Left renal cortex interstitium (tissue), 4 donors: ENCODE measurements around the gene PPP2R2C. TPM values are rescaled to one million over a fixed set of nuclear protein-coding genes. Genes with fewer than 3 reads are reported as not detected.

Source experiments
- DNase-seq, 4 donors: peaks; one replicate each; pipeline ENCODE4 v3.0.0-alpha.2; 2013; ENCODE audit warnings: low read depth in 4 of 4, low spot score in 2 of 4, missing footprints in 1 of 4
- polyA plus RNA-seq, 4 donors: library from polyadenylated mRNA; unstranded; fragments of 120-200 nt; gene quantifications; one replicate each; pipeline ENCODE4 v1.2.1, GENCODE V29; 2013; ENCODE audit not compliant: insufficient read length in 4 of 4

PPP2R2C gene
- polyA plus RNA-seq, 4 donors: 0.35 to 0.66 (median 0.53) TPM

DNA sequence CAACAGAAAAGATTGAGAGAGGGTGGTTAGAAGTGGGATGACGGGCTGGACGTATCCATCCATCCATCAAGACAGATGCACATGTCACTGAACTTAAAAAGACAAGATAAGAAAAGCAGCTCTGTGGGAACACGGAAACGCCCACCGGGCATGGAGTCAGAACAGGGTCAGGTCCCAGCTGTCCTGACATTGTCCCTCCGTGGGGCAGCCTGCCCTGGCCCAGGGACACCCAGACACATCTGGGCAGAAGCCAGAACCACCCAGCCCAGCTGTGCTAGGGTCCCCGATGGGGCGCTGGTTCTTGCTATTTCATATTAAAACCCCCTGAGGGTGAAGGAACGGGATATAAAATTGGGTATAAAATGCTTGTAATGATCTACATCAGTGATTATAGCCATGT is 88.5 kb downstream of the PPP2R2C start:
- DNase-seq: no peak

DNA sequence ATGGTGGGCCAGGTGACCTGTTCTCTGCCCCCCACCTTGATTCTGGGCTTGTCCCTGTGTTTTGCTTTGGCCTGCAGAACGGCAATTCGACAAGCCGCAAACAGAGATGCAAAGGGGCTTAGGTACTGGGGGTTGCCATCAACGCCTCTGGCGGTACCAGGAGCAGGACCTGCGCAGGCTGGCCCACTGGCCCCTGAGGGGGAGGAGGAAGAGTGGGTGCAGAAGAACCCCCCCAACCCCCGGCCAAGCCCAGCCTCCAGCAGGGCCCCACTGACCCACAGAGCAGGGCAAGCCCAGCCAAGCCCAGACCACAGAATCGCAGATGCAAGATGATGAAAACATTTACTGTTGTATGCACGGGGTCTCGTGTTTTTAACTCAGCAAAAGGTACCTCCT is 89.4 kb downstream of the PPP2R2C start:
- no peak for DNase-seq

DNA sequence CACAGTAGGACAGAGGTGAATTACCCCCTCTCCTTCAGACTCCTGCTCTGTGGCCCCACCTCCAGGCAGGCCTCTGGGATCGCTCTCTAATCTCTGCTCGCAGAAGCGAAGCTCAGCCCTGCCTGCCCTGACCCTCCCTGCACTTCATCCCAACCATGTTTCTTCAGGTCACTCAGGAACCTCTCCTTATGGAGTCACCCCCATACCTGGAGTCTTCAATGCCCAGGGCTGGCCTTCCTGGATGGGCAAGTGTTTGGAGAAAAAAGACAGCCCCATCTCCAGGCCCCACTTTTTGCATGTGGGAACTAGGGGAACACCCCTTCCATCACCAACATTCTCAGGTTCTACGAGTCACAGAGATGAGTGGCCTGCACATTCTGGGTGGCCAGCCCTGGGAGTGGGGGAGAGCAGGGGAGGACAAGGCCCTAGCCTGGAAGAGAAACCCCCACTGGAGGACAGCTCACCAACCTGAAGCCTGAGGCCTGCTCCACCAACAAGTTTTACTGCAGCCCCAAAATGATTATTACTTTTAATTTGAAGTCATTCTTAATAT is 90.8 kb downstream of the PPP2R2C start:
- no peak for DNase-seq

DNA sequence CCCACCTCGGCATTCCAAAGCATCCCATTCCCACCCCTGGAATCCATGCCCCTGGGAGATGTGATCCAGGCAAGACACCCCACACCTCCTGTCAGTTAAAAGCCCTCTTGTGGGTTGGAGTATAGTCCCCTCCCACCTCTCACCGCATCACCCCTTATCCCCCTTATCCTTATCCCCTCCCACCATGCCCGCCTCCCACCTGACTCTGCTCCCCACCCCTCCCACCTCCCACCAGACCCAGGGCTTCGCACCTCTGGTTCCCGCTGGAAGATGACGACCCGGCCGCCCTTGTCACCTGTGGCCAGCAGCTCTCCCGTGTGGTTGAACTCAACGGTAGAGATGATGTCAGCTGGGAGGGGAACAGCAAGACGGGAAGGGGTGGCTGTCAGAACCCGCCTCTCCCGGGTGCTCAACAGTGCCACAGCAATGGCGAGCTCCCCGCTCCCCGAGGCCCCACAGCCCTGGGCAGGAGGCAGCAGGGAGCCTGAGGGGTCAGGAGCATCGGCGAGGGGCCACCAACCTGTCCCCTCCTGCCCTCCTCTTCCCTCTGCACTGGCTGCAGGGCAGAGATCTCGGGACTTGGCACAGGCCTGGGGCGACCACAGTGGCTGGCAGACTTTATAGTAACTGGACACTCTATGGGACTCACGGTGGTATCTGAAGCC is 91.5 kb downstream of the PPP2R2C start:
- DNase-seq: no peak

DNA sequence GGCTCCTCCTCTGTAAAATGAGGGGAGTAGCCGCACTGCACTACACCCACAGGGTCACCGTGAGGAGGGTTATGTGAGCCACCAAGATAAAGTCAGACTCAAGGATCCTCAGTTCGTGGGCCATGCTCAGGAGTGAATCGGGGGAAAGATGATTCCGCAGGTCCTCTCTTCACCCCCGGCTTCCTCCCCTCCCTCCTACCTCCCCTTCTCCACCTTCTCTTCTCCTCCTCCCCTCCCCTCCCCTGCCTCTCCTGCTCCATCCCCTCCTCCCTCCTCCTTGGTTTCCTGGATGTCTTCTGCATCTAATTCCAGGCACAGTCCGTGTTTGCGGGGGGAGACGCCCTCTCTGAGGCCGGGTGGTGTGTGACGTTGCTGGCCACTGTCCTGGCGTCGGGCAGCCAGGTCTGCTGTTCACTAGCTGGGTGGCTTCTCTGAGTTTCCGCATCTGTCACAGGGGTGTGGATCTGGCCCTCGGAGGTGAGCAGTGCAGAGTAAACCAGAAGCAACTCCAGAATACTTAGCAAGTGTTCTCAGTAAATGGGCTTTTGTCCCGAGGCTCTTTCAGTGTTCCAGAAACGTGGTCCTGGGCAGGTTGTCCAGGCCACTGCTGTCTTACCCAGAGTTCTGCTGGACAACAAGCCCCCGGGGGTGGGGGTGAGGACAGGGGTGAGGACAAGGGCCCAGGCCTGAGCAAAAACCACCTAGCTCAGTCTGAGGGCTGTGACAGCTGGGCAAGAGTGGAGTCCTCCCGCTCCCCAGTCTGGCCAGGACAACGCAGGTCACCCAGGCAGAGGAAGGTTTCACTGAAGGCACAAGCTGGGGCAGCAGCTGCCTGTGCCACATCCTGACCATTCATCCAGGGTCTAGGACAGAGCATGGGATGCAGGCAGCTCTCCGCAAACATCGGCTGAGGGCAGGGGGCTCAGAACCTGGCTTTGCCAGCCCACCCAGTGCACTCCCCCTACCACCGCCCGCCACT is 92.4 kb downstream of the PPP2R2C start:
- DNase-seq: no peak

DNA sequence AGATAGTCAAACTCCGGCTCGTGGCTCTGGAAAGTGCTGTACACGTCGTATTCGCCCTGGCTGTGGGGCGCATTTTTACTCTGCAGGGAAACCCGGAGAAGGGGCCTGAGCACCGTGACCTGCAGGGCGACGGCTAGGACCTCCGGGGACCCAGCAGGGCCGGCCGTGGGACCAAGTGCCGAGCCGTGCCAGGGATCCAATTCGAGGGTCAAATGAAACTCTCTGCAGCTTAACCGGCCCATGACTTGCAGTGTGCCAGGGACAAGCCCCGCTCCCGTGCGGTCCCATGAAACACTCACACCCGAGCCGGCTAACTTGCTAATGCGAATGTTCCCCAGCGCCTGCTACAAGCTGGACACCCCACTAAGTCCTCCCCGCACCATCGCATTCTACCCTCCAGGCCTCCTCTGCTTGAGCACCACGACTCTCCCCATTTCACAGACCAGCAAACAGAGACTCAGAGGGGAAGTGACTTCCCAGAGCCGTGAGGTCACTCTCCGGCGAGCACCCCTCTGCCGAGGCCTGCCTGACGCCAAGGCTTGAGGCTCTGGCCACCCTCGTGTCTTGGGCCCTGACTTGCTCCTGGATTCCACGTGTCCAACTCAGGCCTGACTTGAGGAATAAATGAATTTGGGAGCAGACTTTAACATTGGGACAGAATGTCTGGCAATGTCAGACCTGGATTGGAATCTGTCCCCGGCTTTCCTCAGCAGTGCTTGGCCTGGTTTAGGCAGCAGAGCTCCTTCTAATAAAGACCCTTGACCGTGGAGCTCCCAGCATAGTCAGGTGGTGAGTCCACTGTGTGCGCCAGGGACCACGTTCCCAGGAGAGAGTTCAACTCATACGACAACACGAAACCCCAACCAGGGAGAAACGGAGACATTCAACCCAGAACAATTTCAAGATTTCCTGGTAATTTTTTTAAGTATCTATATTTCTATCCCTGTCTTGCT is 93.6 kb downstream of the PPP2R2C start:
- no peak for DNase-seq

DNA sequence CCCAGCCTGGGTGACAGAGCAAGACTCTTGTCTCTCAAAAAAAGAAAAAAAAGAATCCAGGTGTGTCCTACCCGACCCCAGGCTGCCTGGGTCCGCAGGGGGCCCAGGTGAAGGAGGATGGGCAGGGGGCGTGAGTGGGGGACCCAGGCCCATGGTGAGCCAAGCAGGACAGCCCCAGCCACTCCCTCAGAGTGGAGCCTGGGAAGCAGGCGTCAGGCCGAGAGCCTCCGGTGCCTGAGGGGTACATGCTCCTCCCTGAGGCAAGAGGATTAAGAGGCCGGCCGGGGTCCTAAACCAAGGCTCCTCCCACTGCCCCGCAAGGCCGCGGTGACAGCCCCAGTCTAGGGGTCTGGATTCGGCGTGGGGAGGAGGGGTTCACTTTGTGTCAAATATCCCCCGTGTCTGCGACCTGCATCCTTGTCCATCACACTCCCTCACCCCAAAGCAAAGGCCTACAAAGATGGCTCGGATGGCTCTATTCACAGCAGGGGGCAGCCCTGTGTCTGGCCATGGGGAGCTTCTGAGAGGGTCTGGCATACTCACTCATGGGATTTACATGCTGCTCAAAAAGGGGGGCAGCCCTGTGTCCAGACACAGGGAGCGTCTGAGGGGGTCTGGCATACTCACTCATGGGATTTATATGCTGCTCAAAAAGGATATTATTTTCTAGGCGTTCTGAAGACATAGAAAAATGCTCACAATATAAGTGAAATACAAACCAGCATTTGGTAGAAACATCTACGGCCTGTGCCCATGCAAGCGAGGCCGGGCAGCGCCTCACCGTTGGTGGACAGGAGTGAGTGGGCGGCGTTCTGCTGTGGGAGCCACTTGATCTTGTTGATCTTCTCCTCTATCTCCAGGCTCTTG is 94.6 kb downstream of the PPP2R2C start:
- DNase-seq: no peak

DNA sequence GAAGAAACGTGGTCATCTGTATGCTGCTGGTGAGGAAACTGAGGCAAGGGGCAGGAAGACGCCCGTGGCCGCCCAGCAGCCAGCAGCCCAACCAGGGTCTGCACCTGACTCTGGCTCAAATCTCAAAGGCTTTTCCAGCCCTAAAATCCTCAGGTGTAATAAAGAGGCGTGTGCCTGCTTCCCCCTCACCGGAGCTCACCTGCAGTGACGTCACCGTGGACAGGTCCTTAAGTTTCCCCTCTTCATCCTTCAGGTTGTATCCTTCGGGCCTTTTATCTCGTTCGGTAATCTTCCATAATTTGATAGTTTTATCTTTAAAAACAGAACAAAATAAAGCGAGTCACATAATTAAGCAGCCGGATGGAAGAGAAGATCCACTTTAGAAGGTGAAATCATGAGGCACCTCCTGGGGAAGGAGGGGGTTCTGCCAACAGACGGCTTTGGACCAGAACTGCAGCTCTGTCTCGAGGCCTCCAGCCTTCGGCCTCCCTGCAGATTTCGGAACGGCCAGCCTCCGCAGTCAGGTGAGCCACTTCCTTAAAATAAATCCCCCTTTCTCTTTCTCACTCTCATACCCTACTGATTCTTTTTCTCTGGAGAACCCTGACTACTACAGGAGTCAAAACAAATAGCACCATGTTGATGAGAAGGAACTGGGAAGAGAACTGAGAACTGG is 96.7 kb downstream of the PPP2R2C start:
- DNase-seq: no peak

DNA sequence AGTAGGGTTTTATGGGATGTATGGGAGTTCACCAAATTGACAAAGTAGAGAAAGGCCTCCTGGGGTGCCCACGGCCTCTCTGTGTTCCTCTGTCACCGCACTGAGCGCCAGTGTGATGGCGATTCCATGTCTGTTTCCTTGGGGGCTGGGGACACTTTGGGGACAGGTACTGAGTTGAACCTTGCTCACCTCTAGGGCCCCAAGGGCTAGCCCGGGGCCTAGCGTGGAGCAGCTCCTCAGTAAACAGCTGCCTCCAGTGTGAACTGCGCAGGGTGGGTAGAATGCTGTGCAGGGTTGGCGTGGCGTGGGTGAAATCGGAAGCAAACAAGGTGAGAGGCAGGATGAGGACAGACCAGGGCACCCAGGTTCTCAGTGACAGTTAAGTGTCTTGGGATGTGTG is 97.8 kb downstream of the PPP2R2C start:
- DNase-seq: no peak

DNA sequence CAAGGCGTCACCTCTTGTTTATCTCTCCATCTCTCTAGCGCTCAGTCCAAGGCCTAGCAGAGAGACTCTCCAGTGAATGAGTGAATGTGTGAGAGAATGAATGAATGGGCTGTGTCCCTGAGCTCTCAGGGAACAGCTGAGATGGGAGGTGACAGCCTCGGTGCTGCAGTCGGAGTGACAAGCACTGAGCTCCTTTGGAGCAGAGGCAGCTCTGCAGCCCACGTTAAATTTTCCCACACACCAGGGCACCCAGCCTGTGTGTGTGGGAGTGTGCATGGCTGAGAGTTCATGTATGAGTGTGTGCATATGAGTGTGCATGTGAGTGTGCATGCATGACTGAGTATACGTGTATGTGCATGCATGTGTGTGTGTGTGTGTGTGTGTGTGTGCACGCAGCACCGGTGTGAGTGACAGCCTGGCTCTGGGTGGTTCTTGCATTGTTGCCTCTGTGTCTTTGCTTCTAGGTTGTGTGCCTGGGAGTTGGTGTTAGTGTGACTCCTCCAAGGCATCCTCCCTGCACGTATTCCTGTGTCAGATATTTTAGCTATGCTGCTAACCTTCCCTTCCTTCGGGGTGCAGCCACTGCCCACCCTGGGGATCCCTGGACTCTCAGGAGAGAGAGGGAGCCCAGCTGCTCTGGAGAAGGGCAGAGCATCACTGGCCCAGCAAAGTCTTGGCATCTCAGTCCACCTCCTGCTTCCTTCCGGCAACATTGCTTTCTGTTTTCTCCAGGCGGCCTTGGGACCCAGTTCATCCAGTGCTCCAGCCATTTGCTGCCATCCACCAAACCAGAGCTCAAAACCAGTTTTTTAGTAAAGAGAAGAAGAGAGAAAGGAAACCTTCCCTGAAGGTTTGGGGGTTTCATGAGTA is 98.6 kb downstream of the PPP2R2C start:
- DNase-seq: no peak

DNA sequence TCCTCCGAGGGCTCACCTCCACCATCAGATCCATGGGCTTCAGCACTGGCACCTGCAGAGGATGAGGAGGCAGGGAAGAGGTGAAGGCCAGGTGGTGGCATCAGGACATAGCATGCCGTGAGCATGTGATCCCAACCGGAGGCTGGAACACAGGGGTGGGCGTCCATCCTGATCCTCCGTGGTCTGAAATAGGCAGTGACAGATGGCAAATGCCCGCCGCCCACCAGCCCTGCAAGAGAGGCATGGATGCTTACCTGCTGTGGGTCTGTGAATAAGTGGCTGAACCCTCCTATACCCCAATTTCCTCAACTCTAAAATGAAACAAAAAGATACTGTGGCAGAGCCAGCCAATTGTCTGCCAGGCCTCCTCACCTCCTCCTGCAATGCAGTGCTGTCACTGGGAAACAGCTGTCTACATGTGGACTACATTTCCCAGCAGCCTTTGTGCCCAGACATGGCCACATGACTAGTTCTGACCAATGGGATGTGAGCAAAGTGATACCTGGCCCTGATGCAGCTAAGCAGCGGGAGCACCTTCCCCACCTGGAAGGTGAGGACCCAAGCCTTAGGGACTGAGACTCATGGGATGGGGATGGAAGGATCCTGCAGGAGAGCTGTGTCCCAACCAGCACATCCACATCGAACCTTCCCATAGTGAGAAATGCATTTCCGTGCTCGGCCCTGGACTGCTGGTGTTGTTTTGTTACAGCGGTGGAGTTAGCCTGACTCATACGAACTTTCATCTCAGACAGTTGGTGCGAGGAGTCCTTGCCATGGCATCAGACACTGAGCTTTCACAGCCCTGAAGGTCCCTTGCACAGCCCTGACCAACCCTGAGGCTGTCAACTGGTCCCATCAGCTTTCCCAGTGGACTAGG is 99.5 kb downstream of the PPP2R2C start:
- no peak for DNase-seq

DNA sequence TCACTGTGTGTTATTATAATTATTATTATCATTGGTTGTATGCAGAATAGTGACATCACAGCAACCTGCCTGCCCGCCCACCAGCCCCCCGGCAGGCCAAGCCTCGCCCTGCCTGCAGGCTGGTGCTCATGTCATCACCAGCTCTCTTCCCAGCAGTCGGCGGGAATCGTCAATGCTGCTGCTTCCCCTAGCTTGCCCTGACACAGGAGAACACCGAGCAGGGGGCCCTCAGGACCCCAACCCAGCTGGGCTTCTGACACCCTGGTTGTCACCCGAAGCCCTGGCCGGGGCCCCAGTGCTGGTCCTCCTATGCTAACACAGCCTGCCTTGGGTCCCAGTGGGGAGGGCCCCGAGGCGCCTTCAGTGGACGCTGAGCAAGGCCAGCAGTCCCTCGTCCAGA is 100.6 kb downstream of the PPP2R2C start:
- DNase-seq: no peak

DNA sequence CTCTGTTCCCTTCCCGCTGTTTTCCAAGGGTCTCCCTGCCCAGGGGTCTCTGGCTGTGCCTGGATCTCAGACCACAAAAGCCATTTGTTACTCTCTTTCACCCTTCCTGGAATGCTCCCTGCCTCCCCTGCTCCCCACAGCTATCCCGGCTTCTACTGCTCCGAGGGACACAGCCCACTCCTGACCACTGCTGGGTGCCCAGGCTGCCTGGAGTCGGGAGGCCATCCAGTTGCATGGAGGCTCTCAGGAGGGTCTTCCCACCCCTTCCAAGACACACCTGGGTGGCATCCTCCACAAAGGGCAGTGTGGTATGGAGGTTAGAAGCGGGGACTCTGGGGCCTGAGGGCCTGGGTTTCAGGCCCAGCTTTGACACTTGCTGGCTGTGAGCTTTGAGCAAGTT is 101.1 kb downstream of the PPP2R2C start:
- DNase-seq: no peak

DNA sequence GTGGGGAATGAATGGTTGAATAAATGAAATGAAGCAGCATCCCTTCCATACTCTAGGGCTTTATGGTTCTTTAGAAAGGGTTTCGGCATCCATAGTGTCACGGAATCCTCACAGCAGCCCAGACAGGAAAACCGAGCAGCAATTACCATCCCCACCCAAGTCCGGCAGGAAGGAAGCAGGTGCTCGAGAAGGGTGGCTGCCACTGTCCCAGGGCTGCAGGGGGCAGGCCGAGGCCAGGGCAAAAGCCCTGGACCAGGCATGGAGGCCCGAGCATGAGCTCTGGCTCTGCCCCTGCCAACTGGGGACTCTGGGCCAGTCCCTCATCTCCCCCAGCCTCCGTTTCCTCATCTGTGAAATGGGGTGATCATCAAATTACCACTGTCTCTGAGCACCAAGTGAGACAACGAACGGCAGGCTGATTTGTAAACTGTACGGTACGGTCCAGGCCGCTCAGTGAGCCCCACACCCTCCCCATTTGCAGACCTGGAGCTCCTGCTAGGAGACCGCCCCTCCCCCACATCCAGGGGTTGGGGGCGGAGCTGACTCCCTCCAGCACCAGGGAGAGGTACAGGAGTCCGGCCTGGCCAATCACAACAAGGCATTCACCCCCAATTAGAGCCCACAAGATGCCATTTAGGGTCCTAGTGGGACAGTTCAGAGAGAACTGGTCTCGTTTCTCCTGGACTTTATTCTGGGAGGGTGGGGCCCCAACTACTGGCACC is 102.3 kb downstream of the PPP2R2C start:
- DNase-seq: no peak

DNA sequence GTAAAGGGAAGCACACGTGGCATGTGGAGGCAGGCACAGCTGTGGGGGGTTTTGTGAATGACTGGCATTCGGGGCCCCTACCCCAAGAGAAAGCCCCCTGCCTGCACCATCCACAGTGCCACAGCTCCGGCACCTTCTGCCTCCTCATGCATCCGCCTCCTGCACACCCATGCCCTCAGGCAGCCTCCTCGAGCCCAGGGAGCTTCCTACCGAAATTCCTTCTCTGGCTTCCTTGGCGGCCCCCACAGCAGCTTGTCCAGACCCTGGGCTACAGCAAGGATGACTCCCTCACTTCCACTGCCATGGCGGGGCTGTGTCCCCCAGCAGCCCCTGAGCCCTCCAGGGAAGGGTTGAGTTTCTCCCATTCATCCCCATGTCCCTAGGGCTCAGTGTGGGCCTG is 102.9 kb downstream of the PPP2R2C start:
- DNase-seq: no peak

DNA sequence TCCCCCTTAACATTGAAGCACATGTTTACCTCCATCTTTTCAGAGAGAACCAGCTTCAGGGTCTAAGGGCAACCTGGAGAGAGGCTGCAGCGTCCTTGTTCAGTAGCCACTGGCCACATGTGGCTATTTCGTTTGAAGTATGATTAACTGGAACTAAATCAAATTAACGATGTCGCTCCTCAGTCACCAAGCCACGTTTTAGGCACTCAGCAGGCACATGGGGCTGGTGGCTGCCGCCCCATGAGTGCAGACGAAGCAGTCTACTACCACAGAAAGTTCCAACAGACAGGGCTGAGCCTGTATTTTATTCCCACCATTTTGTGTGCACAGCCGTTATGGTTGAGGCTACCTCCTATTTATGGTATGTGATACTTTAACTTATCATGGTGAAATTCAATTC is 103.4 kb downstream of the PPP2R2C start:
- no peak for DNase-seq
